K562 (cell line): Measurements from ENCODE around the gene PCDHGB5. TPM values are rescaled to one million over a fixed set of nuclear protein-coding genes. Genes with fewer than 3 reads are reported as not detected.

Experiments
- ETV5 ChIP-seq: sonication (generic); formaldehyde crosslinking; IDR thresholded peaks from 2 replicates; pipeline ENCODE4 v1.4.0; 2020; ENCODE audit warnings: low read depth, mild to moderate bottlenecking, missing genetic modification reagents
- MECOM ChIP-seq: fragments of 250-450 bp; sonication (Bioruptor Pico); IDR thresholded peaks from 2 replicates; pipeline ENCODE4 v1.8.0; 2022; ENCODE audit warnings: inconsistent platforms
- ZNF449 ChIP-seq: fragments of 250-450 bp; sonication (Bioruptor Pico); IDR thresholded peaks from 2 replicates; pipeline ENCODE4 v1.8.0; 2022; ENCODE audit warnings: moderate library complexity, mild to moderate bottlenecking, inconsistent platforms
- polyA plus RNA-seq, 8 experiments: library from polyadenylated mRNA; depleted of rRNA in 4 of 8; stranded (reverse) in 5 of 8; unstranded in 3 of 8; fragments of >200 nt; fragmentation: Nextera tagmentation in 2 of 8; fragmentation: Illumina TruSeq in 1 of 8; extraction: Ambion mirVana in 2 of 8; extraction: Trizol in 1 of 8; gene quantifications; 2 replicates each; pipeline versions ENCODE4 v1.2.1 to v1.2.3, GENCODE V29; 2011 to 2014; ENCODE audit warnings: inconsistent platforms in 1 of 8, missing spikeins in 1 of 8
- total RNA-seq, 7 experiments: library from RNA; depleted of rRNA in 6 of 7; stranded (reverse); fragments of >200 nt in 6 of 7; fragmentation: Illumina TruSeq in 2 of 7; extraction: Trizol in 2 of 7; gene quantifications; 2 replicates each; pipeline versions ENCODE4 v1.2.1 to v1.2.3, GENCODE V29; 2011 to 2021; ENCODE audit warnings: low replicate concordance in 1 of 7
- TF ChIP-seq, protein P1 (sequence below): fragments of 250-450 bp; sonication (Bioruptor Pico); IDR thresholded peaks from 2 replicates; pipeline ENCODE4 v1.4.0; 2020; ENCODE audit warnings: mild to moderate bottlenecking, moderate library complexity
- TF ChIP-seq, protein P2 (sequence below): sonication (generic); formaldehyde crosslinking; IDR thresholded peaks from 2 replicates; pipeline ENCODE4 v1.8.0; 2022; ENCODE audit warnings: mild to moderate bottlenecking, missing genetic modification reagents
- TF ChIP-seq, protein P3 (sequence below), 3 experiments: fragments of 200-800 bp in 1 of 3; sonication (Bioruptor generic) in 1 of 3; sonication (generic) in 1 of 3; formaldehyde crosslinking in 1 of 3; IDR thresholded peaks; 2 replicates each; pipeline versions ENCODE4 v1.6.1 to v1.8.0; 2016 to 2022; ENCODE audit warnings: mild to moderate bottlenecking in 2 of 3, missing compliant biosample characterization in 2 of 3, missing genetic modification characterization in 2 of 3, missing genetic modification reagents in 1 of 3

PCDHGB5 gene
- total and polyA plus RNA-seq, 9 of the 15 experiments (the other 6 are each of a cell fraction or from before 2014, with no cell fraction given), result 0.05 to 0.29 (median 0.12) TPM; not detected in 2

DNA sequence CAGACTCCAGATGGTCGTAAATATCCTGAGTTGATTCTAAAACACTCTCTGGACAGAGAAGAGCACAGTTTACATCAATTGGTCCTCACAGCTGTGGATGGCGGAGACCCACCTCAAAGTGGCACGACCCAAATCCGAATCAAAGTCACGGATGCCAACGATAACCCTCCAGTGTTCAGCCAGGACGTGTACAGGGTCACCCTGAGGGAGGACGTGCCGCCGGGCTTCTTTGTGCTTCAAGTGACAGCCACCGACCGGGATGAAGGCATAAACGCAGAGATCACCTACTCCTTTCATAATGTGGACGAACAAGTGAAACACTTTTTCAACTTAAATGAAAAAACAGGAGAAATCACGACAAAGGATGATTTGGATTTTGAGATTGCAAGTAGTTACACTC lies 37.1 kb upstream of the PCDHGB5 start (continued):
- TF ChIP-seq, protein P1, sequence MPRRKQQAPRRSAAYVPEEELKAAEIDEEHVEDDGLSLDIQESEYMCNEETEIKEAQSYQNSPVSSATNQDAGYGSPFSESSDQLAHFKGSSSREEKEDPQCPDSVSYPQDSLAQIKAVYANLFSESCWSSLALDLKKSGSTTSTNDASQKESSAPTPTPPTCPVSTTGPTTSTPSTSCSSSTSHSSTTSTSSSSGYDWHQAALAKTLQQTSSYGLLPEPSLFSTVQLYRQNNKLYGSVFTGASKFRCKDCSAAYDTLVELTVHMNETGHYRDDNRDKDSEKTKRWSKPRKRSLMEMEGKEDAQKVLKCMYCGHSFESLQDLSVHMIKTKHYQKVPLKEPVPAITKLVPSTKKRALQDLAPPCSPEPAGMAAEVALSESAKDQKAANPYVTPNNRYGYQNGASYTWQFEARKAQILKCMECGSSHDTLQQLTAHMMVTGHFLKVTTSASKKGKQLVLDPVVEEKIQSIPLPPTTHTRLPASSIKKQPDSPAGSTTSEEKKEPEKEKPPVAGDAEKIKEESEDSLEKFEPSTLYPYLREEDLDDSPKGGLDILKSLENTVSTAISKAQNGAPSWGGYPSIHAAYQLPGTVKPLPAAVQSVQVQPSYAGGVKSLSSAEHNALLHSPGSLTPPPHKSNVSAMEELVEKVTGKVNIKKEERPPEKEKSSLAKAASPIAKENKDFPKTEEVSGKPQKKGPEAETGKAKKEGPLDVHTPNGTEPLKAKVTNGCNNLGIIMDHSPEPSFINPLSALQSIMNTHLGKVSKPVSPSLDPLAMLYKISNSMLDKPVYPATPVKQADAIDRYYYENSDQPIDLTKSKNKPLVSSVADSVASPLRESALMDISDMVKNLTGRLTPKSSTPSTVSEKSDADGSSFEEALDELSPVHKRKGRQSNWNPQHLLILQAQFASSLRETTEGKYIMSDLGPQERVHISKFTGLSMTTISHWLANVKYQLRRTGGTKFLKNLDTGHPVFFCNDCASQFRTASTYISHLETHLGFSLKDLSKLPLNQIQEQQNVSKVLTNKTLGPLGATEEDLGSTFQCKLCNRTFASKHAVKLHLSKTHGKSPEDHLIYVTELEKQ (CRISPR knock-in tag), result no peak
- TF ChIP-seq MECOM (CRISPR knock-in tag) (no peak), ETV5 (no peak), ZNF449 (CRISPR knock-in tag) (no peak)
- TF ChIP-seq, protein P2, sequence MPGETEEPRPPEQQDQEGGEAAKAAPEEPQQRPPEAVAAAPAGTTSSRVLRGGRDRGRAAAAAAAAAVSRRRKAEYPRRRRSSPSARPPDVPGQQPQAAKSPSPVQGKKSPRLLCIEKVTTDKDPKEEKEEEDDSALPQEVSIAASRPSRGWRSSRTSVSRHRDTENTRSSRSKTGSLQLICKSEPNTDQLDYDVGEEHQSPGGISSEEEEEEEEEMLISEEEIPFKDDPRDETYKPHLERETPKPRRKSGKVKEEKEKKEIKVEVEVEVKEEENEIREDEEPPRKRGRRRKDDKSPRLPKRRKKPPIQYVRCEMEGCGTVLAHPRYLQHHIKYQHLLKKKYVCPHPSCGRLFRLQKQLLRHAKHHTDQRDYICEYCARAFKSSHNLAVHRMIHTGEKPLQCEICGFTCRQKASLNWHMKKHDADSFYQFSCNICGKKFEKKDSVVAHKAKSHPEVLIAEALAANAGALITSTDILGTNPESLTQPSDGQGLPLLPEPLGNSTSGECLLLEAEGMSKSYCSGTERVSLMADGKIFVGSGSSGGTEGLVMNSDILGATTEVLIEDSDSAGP (CRISPR knock-in tag), result no peak
- TF ChIP-seq, protein P3, sequence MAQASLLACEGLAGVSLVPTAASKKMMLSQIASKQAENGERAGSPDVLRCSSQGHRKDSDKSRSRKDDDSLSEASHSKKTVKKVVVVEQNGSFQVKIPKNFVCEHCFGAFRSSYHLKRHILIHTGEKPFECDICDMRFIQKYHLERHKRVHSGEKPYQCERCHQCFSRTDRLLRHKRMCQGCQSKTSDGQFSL (CRISPR knock-in tag; IDR thresholded peaks at IDR 0.05), result no peak
- TF ChIP-seq, protein P3 (tag; IDR thresholded peaks at IDR 0.05), result no peak
